DMS79 treated with DMSO at 0.1 percent for 48 hours (cell line): ENCODE data around the gene CSF3R.

Experiments used
- DNase-seq: peaks from one replicate; lab custom pipeline; 2025; lab: John Stamatoyannopoulos, UW

CSF3R gene

GRCh38 chr1:36419569-36419968 lies 63.1 kb downstream of the CSF3R start:
- no peak for DNase-seq

DNA sequence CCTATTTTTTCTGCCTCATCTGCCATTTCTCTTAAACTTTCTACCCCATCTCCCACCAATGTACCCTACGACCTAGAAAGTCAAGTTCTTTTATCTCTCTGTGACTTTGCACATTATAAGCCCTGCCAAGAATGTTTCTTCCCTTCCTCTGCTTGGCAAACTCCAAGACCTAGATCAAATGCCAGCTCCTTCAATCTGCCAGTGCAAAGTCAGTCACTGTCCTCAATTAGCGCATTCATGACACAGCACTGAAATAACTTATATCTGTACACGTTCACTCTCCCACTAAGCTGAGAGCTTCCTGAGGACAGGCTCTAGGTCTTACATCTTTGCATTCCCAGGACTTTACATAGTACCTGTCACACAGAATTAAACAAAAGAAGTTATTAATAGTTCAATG lies 63.6 kb downstream of the CSF3R start:
- no peak for DNase-seq

DNA sequence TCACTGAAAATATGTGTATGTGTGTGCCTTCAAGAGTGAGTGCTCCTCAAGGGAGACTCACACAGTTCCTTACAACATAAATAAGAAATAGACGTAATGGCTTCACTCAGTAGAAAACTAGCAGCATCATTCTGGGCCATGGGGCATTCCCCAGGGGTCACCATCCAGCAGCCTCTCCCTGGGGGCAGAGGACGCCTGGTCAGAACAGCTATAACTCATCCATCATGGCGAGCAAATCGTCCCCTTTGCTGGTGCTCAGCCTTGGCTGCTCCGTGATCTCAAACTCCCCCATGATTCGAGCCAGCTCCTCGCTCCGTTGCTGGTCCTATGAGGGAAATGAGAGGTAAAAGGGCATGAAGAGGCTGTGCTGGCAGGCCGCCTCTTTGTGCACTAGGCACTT lies 64.8 kb downstream of the CSF3R start:
- DNase-seq = no peak
